Spleen (tissue), 11 donors: ENCODE results near the gene RELB. TPM values are rescaled to one million over a fixed set of nuclear protein-coding genes. Genes with fewer than 3 reads are reported as not detected.

ENCODE experiments used
- DNase-seq: peaks from one replicate; pipeline ENCODE4 v3.0.0-alpha.2; 2020
- H3K27ac ChIP-seq, 8 donors: fragments of 200-600 bp; sonication (generic) in 7 of 8; 1 replicate in 4 of 8; 2 replicates in 4 of 8; pipeline versions ENCODE4 v1.5.0 to v1.8.0; 2016 to 2021; ENCODE audit warnings: inconsistent platforms in 4 of 8, mild to moderate bottlenecking in 4 of 8, moderate library complexity in 1 of 8
- H3K27me3 ChIP-seq, 7 donors: fragments of 200-600 bp; sonication (generic) in 6 of 7; replicated peaks in 1 of 7; 1 replicate in 4 of 7; 2 replicates in 3 of 7; pipeline versions ENCODE4 v1.5.0 to v1.8.0; 2016 to 2021; ENCODE audit warnings: inconsistent platforms in 3 of 7, mild to moderate bottlenecking in 1 of 7
- H3K36me3 ChIP-seq, 6 donors: fragments of 200-600 bp; sonication (generic) in 5 of 6; 1 replicate in 4 of 6; 2 replicates in 2 of 6; pipeline versions ENCODE4 v1.5.0 to v1.8.0; 2016 to 2021; ENCODE audit warnings: inconsistent platforms in 2 of 6
- H3K4me1 ChIP-seq, 6 donors: fragments of 200-600 bp; sonication (generic) in 5 of 6; 1 replicate in 3 of 6; 2 replicates in 3 of 6; pipeline versions ENCODE4 v1.5.0 to v1.8.0; 2016 to 2021; ENCODE audit warnings: inconsistent platforms in 3 of 6
- H3K4me3 ChIP-seq, 8 donors: fragments of 200-600 bp; sonication (generic) in 7 of 8; 1 replicate in 4 of 8; 2 replicates in 4 of 8; pipeline versions ENCODE4 v1.5.0 to v1.8.0; 2016 to 2021; ENCODE audit warnings: inconsistent platforms in 4 of 8, mild to moderate bottlenecking in 4 of 8, moderate library complexity in 2 of 8
- H3K9me3 ChIP-seq, 8 donors: fragments of 200-600 bp; sonication (generic) in 7 of 8; 1 replicate in 4 of 8; 2 replicates in 4 of 8; pipeline versions ENCODE4 v1.5.0 to v1.8.0; 2016 to 2021; ENCODE audit warnings: inconsistent platforms in 4 of 8
- POLR2A ChIP-seq, 3 donors: fragments of 450-650 bp; IDR thresholded peaks; one replicate each; pipeline ENCODE4 v1.5.1; 2017; ENCODE audit warnings: antibody characterized with exemption in 3 of 3, mild to moderate bottlenecking in 1 of 3
- POLR2AphosphoS5 ChIP-seq, 3 donors: sonication (generic); formaldehyde crosslinking; IDR thresholded peaks; one replicate each; pipeline ENCODE4 v1.5.1; 2017; ENCODE audit warnings: antibody characterized with exemption in 3 of 3
- WGBS, 5 donors: extraction: QIAGEN DNeasy Blood & Tissue Kit in 3 of 5; methylation state at CpG; one replicate each; pipeline versions ENCODE4 v1.1.5 to v1.1.7; 2013 to 2018; 5-methylcytosine and 5-hydroxymethylcytosine counted together
- intact Hi-C: fragments of 100-400 bp; cut with DNase I; formaldehyde crosslinking; loops from one replicate; pipeline ENCODE4 v1.15.0; 2023; ENCODE audit warnings: low total_unique reads
- polyA plus RNA-seq, 3 donors: library from polyadenylated mRNA; stranded (reverse); fragments of 200-250 nt; gene quantifications; one replicate each; pipeline ENCODE4 v1.2.1, GENCODE V29; 2013
- total RNA-seq, 7 donors: library from RNA; depleted of rRNA in 3 of 7; stranded (reverse); fragments of >200 nt in 3 of 7; fragmentation: NEBNext Ultra II Directional in 4 of 7; extraction: Animal tissue kit (Norgen Biotek cat#: 25700) in 4 of 7; gene quantifications; one replicate each; pipeline versions ENCODE4 v1.1.0 to v1.2.1, GENCODE V29; 2016 to 2021
- TF ChIP-seq, protein P1 (sequence below), 11 experiments: fragments of 200-600 bp in 7 of 11; fragments of 450-650 bp in 4 of 11; sonication (generic) in 4 of 11; IDR thresholded peaks in 8 of 11; conservative IDR thresholded peaks in 3 of 11; 1 replicate in 7 of 11; 2 replicates in 4 of 11; pipeline versions ENCODE4 v1.4.0 to v1.8.0; 2016 to 2021; ENCODE audit warnings: antibody characterized with exemption in 11 of 11, inconsistent platforms in 4 of 11, mild to moderate bottlenecking in 1 of 11
- donor health status: healthy with polysubstance abuse.
- donor health status: DM: no; HTN: no; CAD: no; lungs with moderate emphysema.
- donor health status: DM: no; HTN: no; CAD: no.
- donor health status: Bipolar disorder and iron deficiency.
- donor health status: healthy.
- donor health status: DM: no; HTN: no; CAD: no.
- donor health status: DM: yes; HTN: yes; CAD: no.

RELB gene
- total and polyA plus RNA-seq, 10 donors, result 16.6 to 67.4 (median 34.7) TPM

GRCh38 chr19:45011959-45012358, 10.7 kb downstream of the RELB start:
- no peak for TF ChIP-seq POLR2A (IDR thresholded peaks at IDR 0.05)
- no peak for TF ChIP-seq POLR2AphosphoS5 (IDR thresholded peaks at IDR 0.05)
- TF ChIP-seq, protein P1, sequence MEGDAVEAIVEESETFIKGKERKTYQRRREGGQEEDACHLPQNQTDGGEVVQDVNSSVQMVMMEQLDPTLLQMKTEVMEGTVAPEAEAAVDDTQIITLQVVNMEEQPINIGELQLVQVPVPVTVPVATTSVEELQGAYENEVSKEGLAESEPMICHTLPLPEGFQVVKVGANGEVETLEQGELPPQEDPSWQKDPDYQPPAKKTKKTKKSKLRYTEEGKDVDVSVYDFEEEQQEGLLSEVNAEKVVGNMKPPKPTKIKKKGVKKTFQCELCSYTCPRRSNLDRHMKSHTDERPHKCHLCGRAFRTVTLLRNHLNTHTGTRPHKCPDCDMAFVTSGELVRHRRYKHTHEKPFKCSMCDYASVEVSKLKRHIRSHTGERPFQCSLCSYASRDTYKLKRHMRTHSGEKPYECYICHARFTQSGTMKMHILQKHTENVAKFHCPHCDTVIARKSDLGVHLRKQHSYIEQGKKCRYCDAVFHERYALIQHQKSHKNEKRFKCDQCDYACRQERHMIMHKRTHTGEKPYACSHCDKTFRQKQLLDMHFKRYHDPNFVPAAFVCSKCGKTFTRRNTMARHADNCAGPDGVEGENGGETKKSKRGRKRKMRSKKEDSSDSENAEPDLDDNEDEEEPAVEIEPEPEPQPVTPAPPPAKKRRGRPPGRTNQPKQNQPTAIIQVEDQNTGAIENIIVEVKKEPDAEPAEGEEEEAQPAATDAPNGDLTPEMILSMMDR (IDR thresholded peaks at IDR 0.05 in 8 of 11, conservative IDR thresholded peaks at IDR 0.05 in 3 of 11), result no peak
- Histone ChIP-seq H3K27me3 (no peaks in the 10 kb centered on the region), H3K9me3 (no peaks in the 10 kb centered on the region), H3K27ac (no peak overlapping the region), H3K36me3 (peaks cover 0 to 96% (median 67%) of the 10 kb centered on the region in 6 donors), H3K4me3 (no peak overlapping the region), H3K4me1 (peaks cover 0 to 21% (median 14%) of the 10 kb centered on the region in 6 donors)
- WGBS, 5 donors, result 96 to 99% (median 98%) methylated on average over 12 to 42 of the region's 42 CpGs
- DNase-seq, result no peak
- intact Hi-C loops, result no loop called here

DNA sequence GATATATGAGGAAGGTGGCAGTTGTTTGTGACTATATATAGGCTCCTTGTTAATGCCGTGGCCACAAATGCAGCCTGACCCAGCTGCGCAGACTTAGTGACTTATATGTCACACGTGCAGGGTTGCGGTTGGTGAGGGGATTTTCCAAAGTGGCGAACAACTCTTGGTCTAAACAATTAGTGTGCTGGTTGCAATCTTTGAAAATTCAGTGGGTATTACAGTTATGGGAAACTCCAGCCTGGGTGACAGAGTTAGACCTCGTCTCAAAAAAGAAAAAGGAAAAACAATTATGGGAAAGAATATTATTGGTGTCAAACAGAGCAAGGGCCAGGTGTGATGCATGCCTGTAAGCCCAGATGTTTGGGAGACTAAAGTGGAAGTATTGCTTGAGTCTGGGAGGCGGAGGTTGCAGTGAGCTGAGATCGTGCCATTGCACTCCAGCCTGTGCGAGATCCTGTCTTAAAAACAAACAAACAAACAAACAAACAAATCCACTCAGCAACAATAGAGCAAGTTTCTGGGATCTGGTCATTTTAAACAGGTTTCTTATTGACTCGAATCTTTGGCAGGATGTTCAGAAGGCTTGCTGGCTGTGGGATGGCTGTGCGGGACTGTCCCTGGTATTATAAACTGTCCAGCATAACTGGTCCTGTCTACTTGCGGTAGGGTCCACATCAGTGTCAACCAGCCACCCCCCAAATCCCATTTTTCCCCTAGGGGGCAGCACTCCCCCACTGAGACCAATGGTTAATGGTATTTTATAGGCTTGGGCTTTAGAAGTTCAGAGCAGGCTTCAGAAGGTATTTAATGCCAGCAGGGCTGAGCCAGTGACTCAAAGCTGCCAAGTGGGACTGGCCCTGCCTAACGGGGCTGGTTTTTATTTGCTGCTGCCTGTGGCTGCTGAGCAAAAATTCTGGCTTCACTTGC, 15.4 kb downstream of the RELB start:
- peak; percentile 86 for DNase-seq
- TF ChIP-seq POLR2AphosphoS5 (IDR thresholded peaks at IDR 0.05) (peak in 1 of 3 donors; percentile 20), POLR2A (IDR thresholded peaks at IDR 0.05) (no peak)
- TF ChIP-seq, protein P1 (IDR thresholded peaks at IDR 0.05 in 8 of 11, conservative IDR thresholded peaks at IDR 0.05 in 3 of 11), result peak; percentile 38 to 82 (median 67)
- H3K27ac ChIP-seq, result peak overlapping the region; percentile 9 to 79 (median 66)
- WGBS, 5 donors, result 52 to 67% (median 60%) methylated on average over 13 of the region's 13 CpGs
- H3K4me1 ChIP-seq, result peaks cover 2 to 20% (median 17%) of the 10 kb centered on the region in 6 donors
- H3K9me3 ChIP-seq, result no peaks in the 10 kb centered on the region
- H3K27me3 ChIP-seq, result no peaks in the 10 kb centered on the region
- H3K4me3 ChIP-seq, result peak overlapping the region in 1 of 8 donors; percentile 30
- H3K36me3 ChIP-seq, result peaks cover 0 to 86% (median 56%) of the 10 kb centered on the region in 6 donors
- intact Hi-C loops, result loop anchor here (5.0 kb wide), 1 partner anchor 41 kb away; no protein-coding TSS in a partner anchor

DNA sequence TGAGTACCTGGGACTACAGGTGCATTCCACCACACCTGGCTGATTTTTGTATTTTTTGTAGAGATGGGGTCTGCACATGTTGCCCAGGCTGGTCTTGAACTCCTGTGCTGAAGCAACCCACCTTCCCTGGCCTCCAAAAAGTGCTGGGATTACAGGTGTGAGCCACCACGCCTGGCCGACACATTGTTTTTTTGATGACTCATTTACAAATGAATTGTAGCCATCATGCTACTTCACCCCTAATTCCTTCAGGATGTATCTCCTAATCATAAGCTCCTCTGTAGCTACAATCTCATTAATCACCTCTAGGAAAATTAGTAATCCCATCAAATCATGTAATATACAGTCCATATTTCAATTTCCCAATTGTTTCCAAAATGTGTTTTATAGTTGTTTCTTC, 17.9 kb downstream of the RELB start:
- intact Hi-C loops, result loop anchor here (5.0 kb wide), 1 partner anchor 38 kb away; no protein-coding TSS in a partner anchor
- DNase-seq, result no peak

More for the DNA sequence above, 17.9 kb downstream of the RELB start:
- 82 to 95% (median 91%) methylated on average over 2 of the region's 2 CpGs for WGBS, 5 donors
- H3K36me3 ChIP-seq, result peaks cover 0 to 79% (median 46%) of the 10 kb centered on the region in 6 donors
- no peak overlapping the region for H3K27ac ChIP-seq
- no peaks in the 10 kb centered on the region for H3K9me3 ChIP-seq
- TF ChIP-seq POLR2A (IDR thresholded peaks at IDR 0.05) (no peak), POLR2AphosphoS5 (IDR thresholded peaks at IDR 0.05) (no peak)
- TF ChIP-seq, protein P1 (IDR thresholded peaks at IDR 0.05 in 8 of 11, conservative IDR thresholded peaks at IDR 0.05 in 3 of 11), result no peak
- no peaks in the 10 kb centered on the region for H3K27me3 ChIP-seq
- peaks cover 2 to 20% (median 17%) of the 10 kb centered on the region in 6 donors for H3K4me1 ChIP-seq
- no peak overlapping the region for H3K4me3 ChIP-seq
